ENCODE data around the gene ARHGDIB.

The ARHGDIB gene

GRCh38 chr12:14984766-14985285 lies 23.4 kb upstream of the ARHGDIB start:
- WGBS (ENCODE audit: insufficient coverage) = no CpG with 5 or more reads among the region's 1 CpG
- Histone ChIP-seq H3K4me1 (ENCODE audit: control extremely low read depth in 1 of 4, control insufficient read depth in 4 of 4, insufficient read depth in 4 of 4, low read length in 3 of 4) (peaks cover 25 to 62% (median 35%) of the 10 kb centered on the region in 4 experiments), H3K4me3 (ENCODE audit: control insufficient read depth in 1 of 7, extremely low read depth in 1 of 7, insufficient read depth in 4 of 7, low read depth in 2 of 7, low read length in 6 of 7) (no peak overlapping the region), H3K9me3 (ENCODE audit: control extremely low read depth in 1 of 5, control insufficient read depth in 4 of 5, insufficient read depth in 2 of 5, low read depth in 1 of 5, low read length in 4 of 5) (no peaks in the 10 kb centered on the region), H3K27ac (ENCODE audit: insufficient read depth in 1 of 2, low read depth in 1 of 2, low read length in 2 of 2, poor library complexity in 1 of 2, severe bottlenecking in 2 of 2) (no peak overlapping the region), H3K27me3 (replicated peaks in 2 of 5; ENCODE audit: control insufficient read depth in 4 of 5, insufficient read depth in 5 of 5, low read length in 4 of 5) (no peaks in the 10 kb centered on the region), H3K36me3 (ENCODE audit: control insufficient read depth in 4 of 4, insufficient read depth in 4 of 4, low read length in 3 of 4) (no peaks in the 10 kb centered on the region)
- CTCF ChIA-PET = interaction anchor here (0.9 to 3.8 kb wide), 10 partner anchors 9 to 174 kb away, joined by 3 to 10 read pairs (median 4); partner anchors contain the start of gene PDE6H
- DNase-seq = no peak
- POLR2A ChIA-PET = no interaction called here

GRCh38 chr12:14984036-14984435 lies 22.6 kb upstream of the ARHGDIB start:
- H3K27ac ChIP-seq (ENCODE audit: insufficient read depth in 1 of 2, low read depth in 1 of 2, low read length in 2 of 2, poor library complexity in 1 of 2, severe bottlenecking in 2 of 2) = no peak overlapping the region
- no peaks in the 10 kb centered on the region for H3K27me3 ChIP-seq (replicated peaks in 2 of 5; ENCODE audit: control insufficient read depth in 4 of 5, insufficient read depth in 5 of 5, low read length in 4 of 5)
- 100% methylated on average over 1 of the region's 1 CpG for WGBS (ENCODE audit: insufficient coverage)
- H3K36me3 ChIP-seq (ENCODE audit: control insufficient read depth in 4 of 4, insufficient read depth in 4 of 4, low read length in 3 of 4) = no peaks in the 10 kb centered on the region
- H3K9me3 ChIP-seq (ENCODE audit: control extremely low read depth in 1 of 5, control insufficient read depth in 4 of 5, insufficient read depth in 2 of 5, low read depth in 1 of 5, low read length in 4 of 5) = no peaks in the 10 kb centered on the region
- ChIA-PET CTCF (interaction anchor here (0.7 to 3.8 kb wide), 9 partner anchors 8 to 58 kb away, joined by 3 to 10 read pairs (median 5); partner anchors contain the start of gene PDE6H), POLR2A (no interaction called here)
- peaks cover 19 to 62% (median 33%) of the 10 kb centered on the region in 4 experiments for H3K4me1 ChIP-seq (ENCODE audit: control extremely low read depth in 1 of 4, control insufficient read depth in 4 of 4, insufficient read depth in 4 of 4, low read length in 3 of 4)
- no peak for DNase-seq
- H3K4me3 ChIP-seq (ENCODE audit: control insufficient read depth in 1 of 7, extremely low read depth in 1 of 7, insufficient read depth in 4 of 7, low read depth in 2 of 7, low read length in 6 of 7) = no peak overlapping the region

- no peak overlapping the region for H3K27ac ChIP-seq (ENCODE audit: insufficient read depth in 1 of 2, low read depth in 1 of 2, low read length in 2 of 2, poor library complexity in 1 of 2, severe bottlenecking in 2 of 2)
- DNase-seq = peak in 2 of 3 donors; percentile 66 to 76
- H3K27me3 ChIP-seq (replicated peaks in 2 of 5; ENCODE audit: control insufficient read depth in 4 of 5, insufficient read depth in 5 of 5, low read length in 4 of 5) = no peaks in the 10 kb centered on the region
- ChIA-PET POLR2A (no interaction called here), CTCF (interaction anchor here (1.3 to 3.8 kb wide), 6 partner anchors 10 to 47 kb away, joined by 5 to 10 read pairs (median 6); partner anchors contain the start of gene PDE6H)
- WGBS (ENCODE audit: insufficient coverage) = 15% methylated on average over 2 of the region's 2 CpGs
- H3K4me3 ChIP-seq (ENCODE audit: control insufficient read depth in 1 of 7, extremely low read depth in 1 of 7, insufficient read depth in 4 of 7, low read depth in 2 of 7, low read length in 6 of 7) = peak overlapping the region in 1 of 7 experiments; percentile 37
- peaks cover 19 to 65% (median 34%) of the 10 kb centered on the region in 4 experiments for H3K4me1 ChIP-seq (ENCODE audit: control extremely low read depth in 1 of 4, control insufficient read depth in 4 of 4, insufficient read depth in 4 of 4, low read length in 3 of 4)
- no peaks in the 10 kb centered on the region for H3K9me3 ChIP-seq (ENCODE audit: control extremely low read depth in 1 of 5, control insufficient read depth in 4 of 5, insufficient read depth in 2 of 5, low read depth in 1 of 5, low read length in 4 of 5)
- no peaks in the 10 kb centered on the region for H3K36me3 ChIP-seq (ENCODE audit: control insufficient read depth in 4 of 4, insufficient read depth in 4 of 4, low read length in 3 of 4)
Measured at GRCh38 chr12:14982991-14983390, 21.6 kb upstream of the ARHGDIB start.

GRCh38 chr12:14982562-14982961 lies 21.2 kb upstream of the ARHGDIB start:
- DNase-seq = no peak
- Histone ChIP-seq H3K27me3 (replicated peaks in 2 of 5; ENCODE audit: control insufficient read depth in 4 of 5, insufficient read depth in 5 of 5, low read length in 4 of 5) (no peaks in the 10 kb centered on the region), H3K9me3 (ENCODE audit: control extremely low read depth in 1 of 5, control insufficient read depth in 4 of 5, insufficient read depth in 2 of 5, low read depth in 1 of 5, low read length in 4 of 5) (no peaks in the 10 kb centered on the region), H3K27ac (ENCODE audit: insufficient read depth in 1 of 2, low read depth in 1 of 2, low read length in 2 of 2, poor library complexity in 1 of 2, severe bottlenecking in 2 of 2) (no peak overlapping the region), H3K36me3 (ENCODE audit: control insufficient read depth in 4 of 4, insufficient read depth in 4 of 4, low read length in 3 of 4) (no peaks in the 10 kb centered on the region), H3K4me1 (ENCODE audit: control extremely low read depth in 1 of 4, control insufficient read depth in 4 of 4, insufficient read depth in 4 of 4, low read length in 3 of 4) (peaks cover 19 to 65% (median 34%) of the 10 kb centered on the region in 4 experiments), H3K4me3 (ENCODE audit: control insufficient read depth in 1 of 7, extremely low read depth in 1 of 7, insufficient read depth in 4 of 7, low read depth in 2 of 7, low read length in 6 of 7) (peak overlapping the region in 1 of 7 experiments; percentile 37)
- CTCF ChIA-PET = interaction anchor here (1.4 to 3.8 kb wide), 5 partner anchors 10 to 28 kb away, joined by 5 to 10 read pairs (median 7); partner anchors contain the start of gene PDE6H
- WGBS (ENCODE audit: insufficient coverage) = no CpG with 5 or more reads among the region's 1 CpG
- POLR2A ChIA-PET = no interaction called here

GRCh38 chr12:14981049-14981448 lies 19.6 kb upstream of the ARHGDIB start:
- H3K9me3 ChIP-seq (ENCODE audit: control extremely low read depth in 1 of 5, control insufficient read depth in 4 of 5, insufficient read depth in 2 of 5, low read depth in 1 of 5, low read length in 4 of 5) = no peaks in the 10 kb centered on the region
- H3K27ac ChIP-seq (ENCODE audit: insufficient read depth in 1 of 2, low read depth in 1 of 2, low read length in 2 of 2, poor library complexity in 1 of 2, severe bottlenecking in 2 of 2) = no peak overlapping the region
- WGBS (ENCODE audit: insufficient coverage) = 0% methylated on average over 1 of the region's 2 CpGs
- H3K27me3 ChIP-seq (replicated peaks in 2 of 5; ENCODE audit: control insufficient read depth in 4 of 5, insufficient read depth in 5 of 5, low read length in 4 of 5) = no peaks in the 10 kb centered on the region
- ChIA-PET CTCF (interaction anchor here (1.1 to 1.8 kb wide), 6 partner anchors 12 to 210 kb away, joined by 3 to 6 read pairs (median 3); a partner anchor contains a TSS), POLR2A (interaction anchor here (0.7 kb wide), 1 partner anchor 21 kb away, joined by 4 read pairs; no protein-coding TSS in a partner anchor)
- peak overlapping the region in 1 of 7 experiments; percentile 33 for H3K4me3 ChIP-seq (ENCODE audit: control insufficient read depth in 1 of 7, extremely low read depth in 1 of 7, insufficient read depth in 4 of 7, low read depth in 2 of 7, low read length in 6 of 7)
- no peaks in the 10 kb centered on the region for H3K36me3 ChIP-seq (ENCODE audit: control insufficient read depth in 4 of 4, insufficient read depth in 4 of 4, low read length in 3 of 4)
- DNase-seq = peak in 2 of 3 donors; percentile 78
- peaks cover 19 to 65% (median 34%) of the 10 kb centered on the region in 4 experiments for H3K4me1 ChIP-seq (ENCODE audit: control extremely low read depth in 1 of 4, control insufficient read depth in 4 of 4, insufficient read depth in 4 of 4, low read length in 3 of 4)

- H3K36me3 ChIP-seq (ENCODE audit: control insufficient read depth in 4 of 4, insufficient read depth in 4 of 4, low read length in 3 of 4) = no peaks in the 10 kb centered on the region
- H3K4me1 ChIP-seq (ENCODE audit: control extremely low read depth in 1 of 4, control insufficient read depth in 4 of 4, insufficient read depth in 4 of 4, low read length in 3 of 4) = peaks cover 15 to 59% (median 33%) of the 10 kb centered on the region in 4 experiments
- no peak overlapping the region for H3K4me3 ChIP-seq (ENCODE audit: control insufficient read depth in 1 of 7, extremely low read depth in 1 of 7, insufficient read depth in 4 of 7, low read depth in 2 of 7, low read length in 6 of 7)
- no peaks in the 10 kb centered on the region for H3K27me3 ChIP-seq (replicated peaks in 2 of 5; ENCODE audit: control insufficient read depth in 4 of 5, insufficient read depth in 5 of 5, low read length in 4 of 5)
- H3K27ac ChIP-seq (ENCODE audit: insufficient read depth in 1 of 2, low read depth in 1 of 2, low read length in 2 of 2, poor library complexity in 1 of 2, severe bottlenecking in 2 of 2) = no peak overlapping the region
- no peak for DNase-seq
- CTCF ChIA-PET = no interaction called here
- POLR2A ChIA-PET = no interaction called here
- H3K9me3 ChIP-seq (ENCODE audit: control extremely low read depth in 1 of 5, control insufficient read depth in 4 of 5, insufficient read depth in 2 of 5, low read depth in 1 of 5, low read length in 4 of 5) = no peaks in the 10 kb centered on the region
Measured at GRCh38 chr12:14979468-14979867, 18.1 kb upstream of the ARHGDIB start.

- WGBS (ENCODE audit: insufficient coverage) = 100% methylated on average over 1 of the region's 3 CpGs
Measured at GRCh38 chr12:14976658-14977057, 15.3 kb upstream of the ARHGDIB start.

More at GRCh38 chr12:14976658-14977057, 15.3 kb upstream of the ARHGDIB start:
- ChIA-PET CTCF (interaction anchor here (1.7 kb wide), 1 partner anchor 8 kb away, joined by 5 read pairs; no protein-coding TSS in a partner anchor), POLR2A (no interaction called here)
- H3K9me3 ChIP-seq (ENCODE audit: control extremely low read depth in 1 of 5, control insufficient read depth in 4 of 5, insufficient read depth in 2 of 5, low read depth in 1 of 5, low read length in 4 of 5) = no peaks in the 10 kb centered on the region
- no peaks in the 10 kb centered on the region for H3K27me3 ChIP-seq (replicated peaks in 2 of 5; ENCODE audit: control insufficient read depth in 4 of 5, insufficient read depth in 5 of 5, low read length in 4 of 5)
- peaks cover 6 to 51% (median 28%) of the 10 kb centered on the region in 4 experiments for H3K4me1 ChIP-seq (ENCODE audit: control extremely low read depth in 1 of 4, control insufficient read depth in 4 of 4, insufficient read depth in 4 of 4, low read length in 3 of 4)
- no peak for DNase-seq
- no peak overlapping the region for H3K4me3 ChIP-seq (ENCODE audit: control insufficient read depth in 1 of 7, extremely low read depth in 1 of 7, insufficient read depth in 4 of 7, low read depth in 2 of 7, low read length in 6 of 7)
- H3K36me3 ChIP-seq (ENCODE audit: control insufficient read depth in 4 of 4, insufficient read depth in 4 of 4, low read length in 3 of 4) = no peaks in the 10 kb centered on the region
- no peak overlapping the region for H3K27ac ChIP-seq (ENCODE audit: insufficient read depth in 1 of 2, low read depth in 1 of 2, low read length in 2 of 2, poor library complexity in 1 of 2, severe bottlenecking in 2 of 2)
